NCI-H748 treated with DMSO at 0.1 percent for 48 hours (cell line): ENCODE results near the gene SLC5A9.
"Not testable (repeated sequence)": the region's sequence is repeated elsewhere in the genome, so short reads cannot be mapped to it uniquely, and the experiment has no call there.

Source experiments
- DNase-seq: peaks from one replicate; lab custom pipeline; 2025; lab: John Stamatoyannopoulos, UW

Gene SLC5A9

GRCh38 chr1:48214366-48214765 lies 8.2 kb upstream of the SLC5A9 start:
- not testable (repeated sequence) for DNase-seq

- DNase-seq = no peak
Measured at GRCh38 chr1:48214820-48215219, 7.7 kb upstream of the SLC5A9 start.

GRCh38 chr1:48215222-48215621 lies 7.3 kb upstream of the SLC5A9 start:
- DNase-seq = no peak

- no peak for DNase-seq
Measured at GRCh38 chr1:48215889-48216288, 6.6 kb upstream of the SLC5A9 start.

GRCh38 chr1:48216313-48216712 lies 6.2 kb upstream of the SLC5A9 start:
- DNase-seq = no peak

- DNase-seq = no peak
Measured at GRCh38 chr1:48216941-48217340, 5.6 kb upstream of the SLC5A9 start.

- DNase-seq = no peak
Measured at GRCh38 chr1:48217856-48218255, 4.7 kb upstream of the SLC5A9 start.

GRCh38 chr1:48219803-48220202 lies 2.7 kb upstream of the SLC5A9 start:
- no peak for DNase-seq

- DNase-seq = no peak
Measured at GRCh38 chr1:48221122-48221521, 1.4 kb upstream of the SLC5A9 start.

- no peak for DNase-seq
Measured at GRCh38 chr1:48221657-48222056, 859 bp upstream of the SLC5A9 start.

- DNase-seq = peak; percentile 20
Measured at GRCh38 chr1:48223366-48224240, 1.1 kb downstream of the SLC5A9 start.

GRCh38 chr1:48224791-48225190 lies 2.3 kb downstream of the SLC5A9 start:
- DNase-seq = no peak

GRCh38 chr1:48225579-48225978 lies 3.1 kb downstream of the SLC5A9 start:
- no peak for DNase-seq

GRCh38 chr1:48227165-48228013 lies 4.9 kb downstream of the SLC5A9 start:
- DNase-seq = no peak

GRCh38 chr1:48228156-48228555 lies 5.6 kb downstream of the SLC5A9 start:
- no peak for DNase-seq

GRCh38 chr1:48229317-48229716 lies 6.8 kb downstream of the SLC5A9 start:
- DNase-seq = no peak

GRCh38 chr1:48230236-48230635 lies 7.7 kb downstream of the SLC5A9 start:
- DNase-seq = no peak

GRCh38 chr1:48232722-48233121 lies 10.2 kb downstream of the SLC5A9 start:
- no peak for DNase-seq

GRCh38 chr1:48233666-48234485 lies 11.4 kb downstream of the SLC5A9 start:
- DNase-seq = no peak

- DNase-seq = no peak
Measured at GRCh38 chr1:48235652-48236051, 13.1 kb downstream of the SLC5A9 start.

- peak; percentile 33 for DNase-seq
Measured at GRCh38 chr1:48236716-48237470, 14.4 kb downstream of the SLC5A9 start.
